PC-9 (cell line): ENCODE measurements around the gene RAB5IF. TPM values are rescaled to one million over a fixed set of nuclear protein-coding genes. Genes with fewer than 3 reads are reported as not detected.
"Not testable (repeated sequence)": the region's sequence is repeated elsewhere in the genome, so short reads cannot be mapped to it uniquely, and the experiment has no call there.

Experiments
- BruUV-seq: library from RNA; stranded (reverse); fragments of 400-500 nt; replicated peaks from 2 replicates; lab custom pipeline; 2021; lab: Mats Ljungman, UMichigan
- CTCF ChIA-PET: fragments of 300-600 bp; sonication (Branson Sonifier 250); formaldehyde crosslinking; loops from one replicate; lab custom pipeline; 2022; ENCODE audit warnings: antibody characterized with exemption; lab: Charles Lee
- POLR2A ChIA-PET: fragments of 300-600 bp; sonication (Branson Sonifier 250); formaldehyde crosslinking; loops from one replicate; lab custom pipeline; 2022; ENCODE audit warnings: antibody characterized with exemption; ENCODE audit not compliant: unreplicated experiment; lab: Charles Lee
- DNase-seq, 2 experiments: peaks; one replicate each; pipeline versions ENCODE4 v3.0.0 to v3.0.0-alpha.2; 2015 to 2022; ENCODE audit warnings: mixed read lengths in 1 of 2
- H2AFZ ChIP-seq: fragments of 200-600 bp; sonication (generic); 2 replicates; pipeline ENCODE4 v1.8.1; 2017; ENCODE audit warnings: antibody characterized with exemption
- H3F3A ChIP-seq: fragments of 200-600 bp; sonication (generic); 2 replicates; pipeline ENCODE4 v1.8.1; 2017; ENCODE audit warnings: antibody characterized with exemption, mild to moderate bottlenecking, low read depth; ENCODE audit not compliant: insufficient read depth
- H3K27ac ChIP-seq: fragments of 200-600 bp; sonication (generic); 2 replicates; pipeline ENCODE4 v1.6.1; 2016; ENCODE audit warnings: mixed run types
- H3K27me3 ChIP-seq: fragments of 200-600 bp; sonication (generic); 2 replicates; pipeline ENCODE4 v1.6.1; 2016; ENCODE audit warnings: low read depth, mixed run types; ENCODE audit not compliant: insufficient read depth
- H3K36me3 ChIP-seq: fragments of 200-600 bp; sonication (generic); 2 replicates; pipeline ENCODE4 v1.6.1; 2016; ENCODE audit warnings: low read depth, mixed run types
- H3K4me1 ChIP-seq: fragments of 200-600 bp; sonication (generic); replicated peaks from 2 replicates; pipeline ENCODE4 v1.6.1; 2016; ENCODE audit warnings: mixed run types; ENCODE audit not compliant: insufficient read depth
- H3K4me2 ChIP-seq: fragments of 200-600 bp; sonication (generic); 2 replicates; pipeline ENCODE4 v1.6.1; 2017; ENCODE audit warnings: mixed run types
- H3K4me3 ChIP-seq: fragments of 200-600 bp; sonication (generic); 2 replicates; pipeline ENCODE4 v1.6.1; 2016; ENCODE audit warnings: mixed run types
- H3K79me2 ChIP-seq: fragments of 200-600 bp; sonication (generic); 2 replicates; pipeline ENCODE4 v1.6.1; 2017; ENCODE audit warnings: low read depth, mixed run types
- H3K9me2 ChIP-seq: fragments of 200-600 bp; sonication (generic); 2 replicates; pipeline ENCODE4 v1.8.1; 2017; ENCODE audit warnings: mild to moderate bottlenecking; ENCODE audit not compliant: insufficient read depth
- H3K9me3 ChIP-seq: fragments of 200-600 bp; sonication (generic); 2 replicates; pipeline ENCODE4 v1.8.1; 2016; ENCODE audit warnings: low read depth; ENCODE audit not compliant: insufficient read depth
- H4K20me1 ChIP-seq: fragments of 200-600 bp; sonication (generic); 2 replicates; pipeline ENCODE4 v1.8.1; 2017; ENCODE audit not compliant: insufficient read depth
- CTCF ChIP-seq: fragments of 200-600 bp; sonication (generic); conservative IDR thresholded peaks from 2 replicates; pipeline ENCODE4 v1.6.1; 2017; ENCODE audit warnings: mixed run types, antibody characterized with exemption, mild to moderate bottlenecking, moderate library complexity
- EZH2 ChIP-seq: fragments of 200-600 bp; sonication (generic); IDR thresholded peaks from 2 replicates; pipeline ENCODE4 v1.8.0; 2017; ENCODE audit warnings: antibody characterized with exemption, low read depth
- intact Hi-C: fragments of 100-400 bp; cut with micrococcal nuclease; formaldehyde crosslinking; loops from one replicate; pipeline ENCODE4 v1.10.0; 2022; ENCODE audit not compliant: unreplicated experiment
- total RNA-seq: library from RNA; stranded (reverse); gene quantifications from 2 replicates; pipeline ENCODE4 v1.2.3, GENCODE V29; 2021

RAB5IF gene
- total RNA-seq, 1 experiment from 2014 or later: 303 TPM

- no TSS peak for BruUV-seq
- no peaks in the 10 kb centered on the region for H3K9me2 ChIP-seq
- no peaks in the 10 kb centered on the region for H4K20me1 ChIP-seq
- H3K79me2 ChIP-seq: no peaks in the 10 kb centered on the region
- no peak overlapping the region for H3K4me2 ChIP-seq
- H3K36me3 ChIP-seq: no peaks in the 10 kb centered on the region
- H3K4me3 ChIP-seq: no peak overlapping the region
- no peak for DNase-seq
- CTCF ChIA-PET: interaction anchor here (0.5 kb wide), 2 partner anchors 15 kb away, joined by 3 to 7 read pairs; no protein-coding TSS in a partner anchor
- intact Hi-C loops: no loop called here
- H2AFZ ChIP-seq: no peak overlapping the region
- POLR2A ChIA-PET: interaction anchor here (0.6 kb wide), 1 partner anchor 752 kb away, joined by 5 read pairs; no protein-coding TSS in a partner anchor
- no peak for TF ChIP-seq EZH2
- no peak for TF ChIP-seq CTCF
- no peaks in the 10 kb centered on the region for H3K27me3 ChIP-seq
- no peaks in the 10 kb centered on the region for H3K4me1 ChIP-seq
- no peaks in the 10 kb centered on the region for H3F3A ChIP-seq
- H3K9me3 ChIP-seq: no peaks in the 10 kb centered on the region
- no peak overlapping the region for H3K27ac ChIP-seq
These were observed 27.8 kb downstream of the RAB5IF start for GRCh38 chr20:36633285-36633772.

GRCh38 chr20:36634342-36634741, 28.8 kb downstream of the RAB5IF start:
- Histone ChIP-seq H3K27me3 (no peaks in the 10 kb centered on the region), H3K4me3 (no peak overlapping the region), H3K79me2 (no peaks in the 10 kb centered on the region), H3K36me3 (no peaks in the 10 kb centered on the region), H4K20me1 (no peaks in the 10 kb centered on the region), H3K4me1 (no peaks in the 10 kb centered on the region), H2AFZ (no peak overlapping the region), H3K27ac (no peak overlapping the region), H3K9me2 (no peaks in the 10 kb centered on the region), H3K4me2 (no peak overlapping the region), H3F3A (no peaks in the 10 kb centered on the region), H3K9me3 (no peaks in the 10 kb centered on the region)
- TF ChIP-seq CTCF (no peak), EZH2 (no peak)
- ChIA-PET CTCF (no interaction called here), POLR2A (no interaction called here)
- DNase-seq: no peak
- BruUV-seq: no TSS peak
- intact Hi-C loops: no loop called here

- BruUV-seq: not testable (repeated sequence)
- CTCF ChIA-PET: interaction anchor here (0.6 kb wide), 1 partner anchor 197 kb away, joined by 3 read pairs; no protein-coding TSS in a partner anchor
These were observed 33.4 kb downstream of the RAB5IF start for GRCh38 chr20:36638876-36639400.

GRCh38 chr20:36641506-36641843, 35.9 kb downstream of the RAB5IF start:
- CTCF ChIA-PET: no interaction called here
- no peak overlapping the region for H3K4me3 ChIP-seq
- H3K4me1 ChIP-seq: peaks cover 7% of the 10 kb centered on the region; the same call in 1 of the 2 replicates
- H2AFZ ChIP-seq: no peak overlapping the region
- no peak overlapping the region for H3K4me2 ChIP-seq
- TF ChIP-seq EZH2: no peak
- no peak for TF ChIP-seq CTCF
- peaks cover 3% of the 10 kb centered on the region; the same call in 1 of the 2 replicates for H3F3A ChIP-seq
- H3K27me3 ChIP-seq: no peaks in the 10 kb centered on the region
- no peaks in the 10 kb centered on the region for H3K9me2 ChIP-seq
- H3K9me3 ChIP-seq: no peaks in the 10 kb centered on the region
- no peaks in the 10 kb centered on the region for H4K20me1 ChIP-seq
- no peaks in the 10 kb centered on the region for H3K79me2 ChIP-seq
- POLR2A ChIA-PET: no interaction called here
- no TSS peak for BruUV-seq
- H3K36me3 ChIP-seq: no peaks in the 10 kb centered on the region
- DNase-seq: no peak
- intact Hi-C loops: no loop called here
- H3K27ac ChIP-seq: no peak overlapping the region

More at GRCh38 chr20:36638876-36639400, 33.4 kb downstream of the RAB5IF start:
- H3K36me3 ChIP-seq, H2AFZ ChIP-seq, H3K27me3 ChIP-seq, H4K20me1 ChIP-seq, H3K4me3 ChIP-seq, H3K79me2 ChIP-seq, H3K4me1 ChIP-seq, DNase-seq, POLR2A ChIA-PET, H3K9me2 ChIP-seq, H3K9me3 ChIP-seq, H3K27ac ChIP-seq, H3K4me2 ChIP-seq, intact Hi-C loops, H3F3A ChIP-seq: not testable (repeated sequence)
